Peyer's patch (tissue), 4 donors: Measurements from ENCODE around the gene RING1.

ENCODE experiments used
- POLR2A ChIP-seq, 2 donors: fragments of 450-650 bp; IDR thresholded peaks; one replicate each; pipeline ENCODE4 v1.5.1; 2017; ENCODE audit warnings: antibody characterized with exemption in 2 of 2, mild to moderate bottlenecking in 2 of 2, moderate library complexity in 2 of 2
- TF ChIP-seq, protein P1 (sequence below), 6 experiments: fragments of 450-650 bp in 4 of 6; fragments of 200-600 bp in 2 of 6; sonication (generic) in 1 of 6; IDR thresholded peaks; one replicate each; pipeline ENCODE4 v1.5.1; 2017 to 2019; ENCODE audit warnings: antibody characterized with exemption in 6 of 6, mild to moderate bottlenecking in 3 of 6, moderate library complexity in 1 of 6

DNA sequence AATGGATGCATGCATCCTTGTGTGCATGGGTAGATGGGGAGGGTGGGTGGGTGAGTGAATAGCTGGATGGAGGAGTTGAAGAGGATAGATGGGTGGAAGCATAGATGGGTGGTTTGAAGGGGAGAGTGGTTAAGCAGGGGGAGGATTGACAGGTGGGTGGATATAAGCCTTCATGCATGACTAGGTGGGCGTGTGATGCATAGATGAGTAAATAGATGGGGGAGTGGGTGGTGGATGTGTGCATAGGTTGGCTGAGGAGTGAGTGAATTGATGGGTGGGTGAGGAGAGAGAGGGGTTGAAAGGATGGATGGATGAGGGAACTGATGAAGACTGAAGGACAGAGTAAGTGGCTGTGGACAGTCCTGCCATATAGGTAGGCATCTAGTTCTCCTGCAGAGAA, 20.5 kb upstream of the RING1 start:
- TF ChIP-seq, protein P1, sequence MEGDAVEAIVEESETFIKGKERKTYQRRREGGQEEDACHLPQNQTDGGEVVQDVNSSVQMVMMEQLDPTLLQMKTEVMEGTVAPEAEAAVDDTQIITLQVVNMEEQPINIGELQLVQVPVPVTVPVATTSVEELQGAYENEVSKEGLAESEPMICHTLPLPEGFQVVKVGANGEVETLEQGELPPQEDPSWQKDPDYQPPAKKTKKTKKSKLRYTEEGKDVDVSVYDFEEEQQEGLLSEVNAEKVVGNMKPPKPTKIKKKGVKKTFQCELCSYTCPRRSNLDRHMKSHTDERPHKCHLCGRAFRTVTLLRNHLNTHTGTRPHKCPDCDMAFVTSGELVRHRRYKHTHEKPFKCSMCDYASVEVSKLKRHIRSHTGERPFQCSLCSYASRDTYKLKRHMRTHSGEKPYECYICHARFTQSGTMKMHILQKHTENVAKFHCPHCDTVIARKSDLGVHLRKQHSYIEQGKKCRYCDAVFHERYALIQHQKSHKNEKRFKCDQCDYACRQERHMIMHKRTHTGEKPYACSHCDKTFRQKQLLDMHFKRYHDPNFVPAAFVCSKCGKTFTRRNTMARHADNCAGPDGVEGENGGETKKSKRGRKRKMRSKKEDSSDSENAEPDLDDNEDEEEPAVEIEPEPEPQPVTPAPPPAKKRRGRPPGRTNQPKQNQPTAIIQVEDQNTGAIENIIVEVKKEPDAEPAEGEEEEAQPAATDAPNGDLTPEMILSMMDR (IDR thresholded peaks at IDR 0.05) = no peak
- no peak for TF ChIP-seq POLR2A (IDR thresholded peaks at IDR 0.05)
